ENCODE results near the gene SSRP1. TPM values are rescaled to one million over a fixed set of nuclear protein-coding genes. Genes with fewer than 3 reads are reported as not detected.

The SSRP1 gene
- total RNA-seq, 4 donors from 2014 or later, result 70.0 to 86.5 (median 78.1) TPM

DNA sequence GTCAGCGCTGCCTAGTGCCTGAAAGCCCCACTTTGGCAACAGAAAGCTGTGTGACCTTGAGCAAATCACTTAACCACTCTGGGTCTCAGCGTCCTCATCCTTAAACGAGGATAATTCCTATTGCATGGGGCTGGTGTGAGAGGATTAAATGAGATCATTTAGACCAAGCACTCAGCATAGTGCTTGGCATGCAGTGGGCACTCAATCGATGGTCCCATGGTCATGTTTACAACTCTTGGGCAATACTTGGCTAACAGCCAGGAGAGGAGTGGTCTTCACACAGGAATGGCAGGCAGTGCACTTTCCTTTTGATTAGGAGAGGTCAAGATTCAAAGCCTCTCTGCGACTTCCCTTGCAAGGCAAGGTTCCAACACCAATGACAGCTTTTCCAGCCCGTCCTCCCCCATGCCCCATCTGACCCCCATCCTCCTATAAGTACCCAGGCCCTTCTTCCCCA is 25.0 kb downstream of the SSRP1 start:
- peak; percentile 70 to 76 for DNase-seq
- H3K27me3 ChIP-seq, result no peaks in the 10 kb centered on the region
- H3K9me3 ChIP-seq, result no peaks in the 10 kb centered on the region
- intact Hi-C loops (cut with DNase I), result no loop called here
- H3K36me3 ChIP-seq, result peaks cover 37 to 47% of the 10 kb centered on the region in 2 donors
- peaks cover 46 to 73% of the 10 kb centered on the region in 2 donors for H3K4me1 ChIP-seq
- peak overlapping the region; percentile 61 to 84 (median 77) for H3K27ac ChIP-seq
- TF ChIP-seq, protein P1, sequence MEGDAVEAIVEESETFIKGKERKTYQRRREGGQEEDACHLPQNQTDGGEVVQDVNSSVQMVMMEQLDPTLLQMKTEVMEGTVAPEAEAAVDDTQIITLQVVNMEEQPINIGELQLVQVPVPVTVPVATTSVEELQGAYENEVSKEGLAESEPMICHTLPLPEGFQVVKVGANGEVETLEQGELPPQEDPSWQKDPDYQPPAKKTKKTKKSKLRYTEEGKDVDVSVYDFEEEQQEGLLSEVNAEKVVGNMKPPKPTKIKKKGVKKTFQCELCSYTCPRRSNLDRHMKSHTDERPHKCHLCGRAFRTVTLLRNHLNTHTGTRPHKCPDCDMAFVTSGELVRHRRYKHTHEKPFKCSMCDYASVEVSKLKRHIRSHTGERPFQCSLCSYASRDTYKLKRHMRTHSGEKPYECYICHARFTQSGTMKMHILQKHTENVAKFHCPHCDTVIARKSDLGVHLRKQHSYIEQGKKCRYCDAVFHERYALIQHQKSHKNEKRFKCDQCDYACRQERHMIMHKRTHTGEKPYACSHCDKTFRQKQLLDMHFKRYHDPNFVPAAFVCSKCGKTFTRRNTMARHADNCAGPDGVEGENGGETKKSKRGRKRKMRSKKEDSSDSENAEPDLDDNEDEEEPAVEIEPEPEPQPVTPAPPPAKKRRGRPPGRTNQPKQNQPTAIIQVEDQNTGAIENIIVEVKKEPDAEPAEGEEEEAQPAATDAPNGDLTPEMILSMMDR (IDR thresholded peaks at IDR 0.05), result no peak
- TF ChIP-seq POLR2A (IDR thresholded peaks at IDR 0.05), result no peak
- WGBS, 2 donors, result 32 to 34% methylated on average over 5 to 6 of the region's 6 CpGs
- H3K4me3 ChIP-seq (replicated peaks in 1 of 3), result peak overlapping the region in 1 of 3 donors; percentile 5

GRCh38 chr11:57310091-57310490 is 25.6 kb downstream of the SSRP1 start:
- no peak overlapping the region for H3K4me3 ChIP-seq (replicated peaks in 1 of 3)
- 79 to 84% methylated on average over 6 of the region's 6 CpGs for WGBS, 2 donors
- H3K4me1 ChIP-seq, result peaks cover 43 to 73% of the 10 kb centered on the region in 2 donors
- no peak for TF ChIP-seq POLR2A (IDR thresholded peaks at IDR 0.05)
- TF ChIP-seq, protein P1 (IDR thresholded peaks at IDR 0.05), result no peak
- peak overlapping the region; percentile 61 to 84 (median 77) for H3K27ac ChIP-seq
- no peak for DNase-seq
- peaks cover 37 to 41% of the 10 kb centered on the region in 2 donors for H3K36me3 ChIP-seq
- H3K9me3 ChIP-seq, result no peaks in the 10 kb centered on the region
- intact Hi-C loops (cut with DNase I), result no loop called here
- no peaks in the 10 kb centered on the region for H3K27me3 ChIP-seq

DNA sequence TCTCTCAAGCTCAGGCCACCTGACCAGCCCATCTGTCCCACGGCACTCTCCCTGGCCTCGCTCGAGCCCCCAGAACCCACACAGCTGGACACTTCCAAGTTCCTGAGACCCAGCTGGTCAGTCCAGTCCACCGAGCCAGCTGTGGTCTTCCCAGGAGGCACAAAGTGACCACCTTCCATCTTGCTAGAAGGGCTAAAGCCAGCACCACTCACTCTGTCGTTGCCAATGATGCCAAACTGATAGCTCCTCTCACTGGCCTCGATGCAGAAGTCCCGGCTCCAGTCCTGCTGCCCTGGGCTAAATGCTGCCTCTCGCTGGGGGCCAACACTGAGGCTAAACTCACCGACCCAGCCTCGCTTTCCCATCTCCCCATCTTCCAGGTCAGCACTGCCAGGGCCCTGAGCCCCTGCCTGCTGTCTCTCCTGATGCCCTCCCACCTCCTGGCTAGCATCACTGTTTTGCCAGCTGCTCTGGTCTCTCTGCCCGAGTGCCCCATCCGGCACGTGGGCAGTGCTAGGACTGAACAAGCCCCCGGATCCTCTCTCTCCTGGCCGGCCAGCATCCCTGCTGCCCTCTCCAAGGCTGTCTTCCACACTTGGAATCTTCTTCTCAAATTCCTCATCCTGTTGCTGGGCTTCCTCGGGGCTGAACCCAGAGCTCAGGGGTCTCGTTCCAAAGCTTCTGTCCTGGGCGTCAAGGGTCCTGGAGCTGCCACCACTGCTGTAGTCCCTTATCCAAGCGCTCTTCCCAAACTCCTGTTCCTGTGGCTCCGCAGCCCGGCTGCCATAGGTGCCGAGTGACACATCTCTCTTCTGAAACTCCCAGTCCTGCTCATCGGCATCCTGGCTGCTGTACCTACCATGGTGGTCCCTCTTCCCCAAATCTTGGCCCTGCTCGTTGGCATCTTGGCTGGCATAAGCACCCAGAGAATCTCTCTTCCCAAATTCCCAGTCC is 26.3 kb downstream of the SSRP1 start:
- peak overlapping the region in 2 of 3 donors; percentile 77 to 84 for H3K27ac ChIP-seq
- H3K4me1 ChIP-seq, result peaks cover 49 to 79% of the 10 kb centered on the region in 2 donors
- TF ChIP-seq, protein P1 (IDR thresholded peaks at IDR 0.05), result no peak
- TF ChIP-seq POLR2A (IDR thresholded peaks at IDR 0.05), result no peak
- DNase-seq, result no peak
- no peaks in the 10 kb centered on the region for H3K9me3 ChIP-seq
- no peak overlapping the region for H3K4me3 ChIP-seq (replicated peaks in 1 of 3)
- no peaks in the 10 kb centered on the region for H3K27me3 ChIP-seq
- intact Hi-C loops (cut with DNase I), result no loop called here
- H3K36me3 ChIP-seq, result peaks cover 30 to 34% of the 10 kb centered on the region in 2 donors
- 95 to 96% methylated on average over 24 of the region's 24 CpGs for WGBS, 2 donors

DNA sequence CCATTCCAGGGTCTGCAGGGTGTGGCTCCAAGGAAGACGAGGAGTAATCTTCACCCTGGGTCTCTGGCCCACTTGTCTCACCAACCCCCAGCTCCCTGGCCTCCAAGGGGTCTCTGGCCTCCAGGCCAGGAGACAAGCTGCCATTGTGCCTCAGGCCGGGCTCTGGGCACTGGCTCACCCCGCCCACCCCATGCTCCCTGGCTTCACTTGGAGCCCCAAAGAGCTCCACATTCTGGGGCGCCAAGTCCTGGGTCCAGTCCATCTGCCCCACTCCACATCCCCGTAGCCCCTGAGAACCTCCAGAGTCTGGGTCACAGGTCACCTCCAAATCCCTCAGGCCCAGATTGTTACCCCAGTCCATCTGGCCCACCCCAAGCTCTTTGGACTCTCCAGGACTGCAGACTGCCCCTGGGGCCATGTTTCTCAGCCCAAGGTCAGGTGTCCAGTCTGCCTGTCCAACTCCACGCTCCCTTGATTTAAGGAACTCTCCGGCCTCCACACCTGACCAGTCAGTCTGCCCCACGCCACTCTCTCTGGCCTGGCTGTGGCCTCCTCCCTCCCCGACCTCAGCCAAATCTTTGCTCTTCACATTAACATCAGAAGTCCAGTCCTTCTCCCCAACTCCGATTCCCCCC is 27.1 kb downstream of the SSRP1 start:
- Histone ChIP-seq H3K27ac (peak overlapping the region in 1 of 3 donors; percentile 77), H3K9me3 (no peaks in the 10 kb centered on the region), H3K4me3 (replicated peaks in 1 of 3) (no peak overlapping the region), H3K4me1 (peaks cover 53 to 84% of the 10 kb centered on the region in 2 donors), H3K27me3 (no peaks in the 10 kb centered on the region), H3K36me3 (peaks cover 23 to 26% of the 10 kb centered on the region in 2 donors)
- intact Hi-C loops (cut with DNase I), result no loop called here
- 94% methylated on average over 9 to 10 of the region's 10 CpGs for WGBS, 2 donors
- DNase-seq, result no peak
- TF ChIP-seq, protein P1 (IDR thresholded peaks at IDR 0.05), result no peak
- TF ChIP-seq POLR2A (IDR thresholded peaks at IDR 0.05), result no peak

Measured in thyroid gland (tissue), 4 donors.